Liver (tissue), 9 donors: ENCODE results near the gene CMC1. TPM values are rescaled to one million over a fixed set of nuclear protein-coding genes. Genes with fewer than 3 reads are reported as not detected.

Experiments
- DNase-seq: peaks from one replicate; pipeline ENCODE4 v3.0.0-alpha.2; 2017; ENCODE audit warnings: low spot score
- H3K27ac ChIP-seq, 2 donors: one replicate each; pipeline ENCODE4 v1.7.0; 2013; ENCODE audit warnings: inconsistent platforms in 2 of 2, low read length in 2 of 2, control low read depth in 1 of 2, low read depth in 1 of 2, mild to moderate bottlenecking in 1 of 2
- H3K27me3 ChIP-seq, 4 donors: one replicate each; pipeline versions ENCODE4 v1.6.1 to v1.7.0; 2013; ENCODE audit warnings: low read length in 3 of 4, inconsistent platforms in 1 of 4, mild to moderate bottlenecking in 1 of 4, moderate library complexity in 1 of 4; ENCODE audit not compliant: control insufficient read depth in 4 of 4, insufficient read depth in 4 of 4
- H3K36me3 ChIP-seq, 4 donors: one replicate each; pipeline versions ENCODE4 v1.6.1 to v1.7.0; 2013; ENCODE audit warnings: low read length in 3 of 4, mild to moderate bottlenecking in 3 of 4, low read depth in 1 of 4, moderate library complexity in 1 of 4; ENCODE audit not compliant: control insufficient read depth in 4 of 4, insufficient read depth in 3 of 4
- H3K4me1 ChIP-seq, 4 donors: one replicate each; pipeline versions ENCODE4 v1.6.1 to v1.7.0; 2013; ENCODE audit warnings: low read length in 3 of 4, mild to moderate bottlenecking in 3 of 4, moderate library complexity in 1 of 4; ENCODE audit not compliant: control insufficient read depth in 4 of 4, insufficient read depth in 4 of 4
- H3K4me3 ChIP-seq, 3 donors: one replicate each; pipeline versions ENCODE4 v1.6.1 to v1.7.0; 2013; ENCODE audit warnings: low read length in 3 of 3, control low read depth in 1 of 3, low read depth in 1 of 3, mild to moderate bottlenecking in 1 of 3
- H3K9ac ChIP-seq, 2 donors: one replicate each; pipeline ENCODE4 v1.7.0; 2013; ENCODE audit warnings: low read length in 2 of 2, mild to moderate bottlenecking in 2 of 2, moderate library complexity in 2 of 2, control low read depth in 1 of 2, low read depth in 1 of 2
- H3K9me3 ChIP-seq, 4 donors: one replicate each; pipeline versions ENCODE4 v1.6.1 to v1.7.0; 2013; ENCODE audit warnings: low read length in 3 of 4; ENCODE audit not compliant: control insufficient read depth in 4 of 4
- EGR1 ChIP-seq, 2 donors: IDR thresholded peaks; 2 replicates each; pipeline ENCODE4 v1.6.1; 2016 to 2018; ENCODE audit warnings: antibody characterized with exemption in 2 of 2, low read depth in 2 of 2
- FOXA2 ChIP-seq: IDR thresholded peaks from 2 replicates; pipeline ENCODE4 v1.6.1; 2016; ENCODE audit warnings: antibody characterized with exemption
- GABPA ChIP-seq, 2 donors: IDR thresholded peaks in 1 of 2; conservative IDR thresholded peaks in 1 of 2; 2 replicates each; pipeline ENCODE4 v1.6.1; 2016; ENCODE audit warnings: antibody characterized with exemption in 2 of 2, mild to moderate bottlenecking in 1 of 2, moderate library complexity in 1 of 2
- HNF4A ChIP-seq, 2 donors: conservative IDR thresholded peaks; 2 replicates each; pipeline ENCODE4 v1.6.1; 2016; ENCODE audit warnings: antibody characterized with exemption in 2 of 2, mild to moderate bottlenecking in 2 of 2
- RAD21 ChIP-seq, 2 donors: IDR thresholded peaks; 2 replicates each; pipeline ENCODE4 v1.6.1; 2016; ENCODE audit warnings: antibody characterized with exemption in 2 of 2, mild to moderate bottlenecking in 2 of 2
- RXRA ChIP-seq, 2 donors: IDR thresholded peaks; 2 replicates each; pipeline ENCODE4 v1.6.1; 2017 to 2018; ENCODE audit warnings: antibody characterized with exemption in 2 of 2, mild to moderate bottlenecking in 1 of 2
- SP1 ChIP-seq: IDR thresholded peaks from 2 replicates; pipeline ENCODE4 v1.6.1; 2018; ENCODE audit warnings: antibody characterized with exemption, mild to moderate bottlenecking
- TAF1 ChIP-seq: conservative IDR thresholded peaks from 2 replicates; pipeline ENCODE4 v1.6.1; 2016; ENCODE audit warnings: antibody characterized with exemption, mild to moderate bottlenecking
- WGBS: extraction: QIAGEN DNeasy Blood & Tissue Kit; methylation state at CpG from one replicate; pipeline ENCODE4 v1.1.7; 2013; 5-methylcytosine and 5-hydroxymethylcytosine counted together
- polyA plus RNA-seq, 2 donors: library from polyadenylated mRNA; stranded (reverse) in 1 of 2; unstranded in 1 of 2; fragments of 200-250 nt in 1 of 2; fragments of >200 nt in 1 of 2; fragmentation: Nextera tagmentation in 1 of 2; extraction: Ambion mirVana in 1 of 2; gene quantifications; one replicate each; pipeline versions ENCODE4 v1.2.1 to v1.2.3, GENCODE V29; 2013 to 2015
- total RNA-seq, 2 donors: library from RNA; depleted of rRNA; stranded (reverse); fragments of >200 nt; gene quantifications; one replicate each; pipeline ENCODE4 v1.2.3, GENCODE V29; 2014
- TF ChIP-seq, protein P1 (sequence below): fragments of 150-350 bp; IDR thresholded peaks from 2 replicates; pipeline ENCODE4 v1.5.1; 2017; ENCODE audit warnings: improper control_type of control experiment, low read depth, low read length; ENCODE audit not compliant: missing input control
- TF ChIP-seq, protein P2 (sequence below): IDR thresholded peaks from 2 replicates; pipeline ENCODE4 v1.6.1; 2016; ENCODE audit warnings: antibody characterized with exemption
- TF ChIP-seq, protein P3 (sequence below): IDR thresholded peaks from 2 replicates; pipeline ENCODE4 v1.6.1; 2016; ENCODE audit warnings: antibody characterized with exemption
- TF ChIP-seq, protein P4 (sequence below): IDR thresholded peaks from 2 replicates; pipeline ENCODE4 v1.6.1; 2016; ENCODE audit warnings: antibody characterized with exemption
- donor health status: healthy.
- donor health status: healthy.
- donor health status: healthy.
- donor health status: healthy.
- donor health status: healthy.

CMC1 gene
- total and polyA plus RNA-seq, 4 donors, result 4.2 to 58.4 (median 15.6) TPM

DNA sequence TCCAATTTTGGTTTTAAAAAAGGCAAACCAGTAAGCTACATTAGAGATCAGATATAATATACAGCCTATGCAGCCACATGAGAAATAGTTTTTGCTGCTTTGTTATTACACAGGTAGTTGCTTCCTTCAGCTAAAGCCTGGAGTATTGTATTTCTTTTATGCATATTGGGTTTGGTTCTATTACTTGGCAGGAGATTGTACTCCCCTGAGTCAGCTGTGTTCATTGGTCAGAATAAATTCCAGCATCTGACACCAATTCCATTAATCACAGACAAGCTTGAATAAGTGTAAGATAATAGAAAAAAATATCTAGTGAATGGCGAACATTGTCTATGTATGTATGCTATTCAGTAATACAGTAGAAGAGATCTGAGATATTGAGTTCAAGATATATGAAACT, 81.0 kb downstream of the CMC1 start:
- DNase-seq, result no peak
- no peaks in the 10 kb centered on the region for H3K27me3 ChIP-seq
- H3K9ac ChIP-seq, result no peak overlapping the region
- H3K4me1 ChIP-seq, result peaks cover 0 to 2% (median 0%) of the 10 kb centered on the region in 4 donors
- peaks cover 0 to 23% (median 12%) of the 10 kb centered on the region in 4 donors for H3K36me3 ChIP-seq
- no peaks in the 10 kb centered on the region for H3K9me3 ChIP-seq
- WGBS, result 91% methylated on average over 1 of the region's 1 CpG
- H3K27ac ChIP-seq, result no peak overlapping the region
- TF ChIP-seq, protein P1, sequence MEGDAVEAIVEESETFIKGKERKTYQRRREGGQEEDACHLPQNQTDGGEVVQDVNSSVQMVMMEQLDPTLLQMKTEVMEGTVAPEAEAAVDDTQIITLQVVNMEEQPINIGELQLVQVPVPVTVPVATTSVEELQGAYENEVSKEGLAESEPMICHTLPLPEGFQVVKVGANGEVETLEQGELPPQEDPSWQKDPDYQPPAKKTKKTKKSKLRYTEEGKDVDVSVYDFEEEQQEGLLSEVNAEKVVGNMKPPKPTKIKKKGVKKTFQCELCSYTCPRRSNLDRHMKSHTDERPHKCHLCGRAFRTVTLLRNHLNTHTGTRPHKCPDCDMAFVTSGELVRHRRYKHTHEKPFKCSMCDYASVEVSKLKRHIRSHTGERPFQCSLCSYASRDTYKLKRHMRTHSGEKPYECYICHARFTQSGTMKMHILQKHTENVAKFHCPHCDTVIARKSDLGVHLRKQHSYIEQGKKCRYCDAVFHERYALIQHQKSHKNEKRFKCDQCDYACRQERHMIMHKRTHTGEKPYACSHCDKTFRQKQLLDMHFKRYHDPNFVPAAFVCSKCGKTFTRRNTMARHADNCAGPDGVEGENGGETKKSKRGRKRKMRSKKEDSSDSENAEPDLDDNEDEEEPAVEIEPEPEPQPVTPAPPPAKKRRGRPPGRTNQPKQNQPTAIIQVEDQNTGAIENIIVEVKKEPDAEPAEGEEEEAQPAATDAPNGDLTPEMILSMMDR, result no peak
- TF ChIP-seq, protein P2, sequence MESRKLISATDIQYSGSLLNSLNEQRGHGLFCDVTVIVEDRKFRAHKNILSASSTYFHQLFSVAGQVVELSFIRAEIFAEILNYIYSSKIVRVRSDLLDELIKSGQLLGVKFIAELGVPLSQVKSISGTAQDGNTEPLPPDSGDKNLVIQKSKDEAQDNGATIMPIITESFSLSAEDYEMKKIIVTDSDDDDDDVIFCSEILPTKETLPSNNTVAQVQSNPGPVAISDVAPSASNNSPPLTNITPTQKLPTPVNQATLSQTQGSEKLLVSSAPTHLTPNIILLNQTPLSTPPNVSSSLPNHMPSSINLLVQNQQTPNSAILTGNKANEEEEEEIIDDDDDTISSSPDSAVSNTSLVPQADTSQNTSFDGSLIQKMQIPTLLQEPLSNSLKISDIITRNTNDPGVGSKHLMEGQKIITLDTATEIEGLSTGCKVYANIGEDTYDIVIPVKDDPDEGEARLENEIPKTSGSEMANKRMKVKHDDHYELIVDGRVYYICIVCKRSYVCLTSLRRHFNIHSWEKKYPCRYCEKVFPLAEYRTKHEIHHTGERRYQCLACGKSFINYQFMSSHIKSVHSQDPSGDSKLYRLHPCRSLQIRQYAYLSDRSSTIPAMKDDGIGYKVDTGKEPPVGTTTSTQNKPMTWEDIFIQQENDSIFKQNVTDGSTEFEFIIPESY, result no peak
- TF ChIP-seq, protein P3, sequence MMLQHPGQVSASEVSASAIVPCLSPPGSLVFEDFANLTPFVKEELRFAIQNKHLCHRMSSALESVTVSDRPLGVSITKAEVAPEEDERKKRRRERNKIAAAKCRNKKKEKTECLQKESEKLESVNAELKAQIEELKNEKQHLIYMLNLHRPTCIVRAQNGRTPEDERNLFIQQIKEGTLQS, result no peak
- no peak for TF ChIP-seq EGR1 (IDR thresholded peaks at IDR 0.05; ENCODE audit: low read depth in 2 of 2)
- H3K4me3 ChIP-seq, result no peak overlapping the region

DNA sequence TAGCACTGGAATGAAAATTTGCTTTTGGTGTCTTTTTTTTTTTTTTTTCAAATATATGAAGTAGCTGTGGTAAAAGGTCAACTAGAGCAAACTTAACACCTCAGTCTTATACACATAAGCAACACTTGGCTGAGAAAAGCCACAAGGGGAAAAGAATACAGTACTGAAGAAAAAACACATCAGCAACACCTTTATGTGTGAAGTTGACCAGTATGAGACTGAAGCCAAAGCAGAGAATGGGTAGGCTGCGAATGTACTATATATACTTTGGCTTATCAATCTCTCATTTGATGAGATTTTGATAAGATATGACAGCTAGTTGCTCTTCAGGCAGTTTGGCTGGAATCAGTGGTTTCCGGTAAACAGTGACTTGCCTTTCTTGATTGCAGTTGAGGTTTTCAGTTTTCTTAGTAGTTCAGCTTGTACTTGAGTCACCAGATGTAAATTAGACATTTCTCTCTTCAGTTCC, 85.1 kb downstream of the CMC1 start:
- H3K9me3 ChIP-seq, result no peaks in the 10 kb centered on the region
- DNase-seq, result no peak
- TF ChIP-seq HNF4A (conservative IDR thresholded peaks at IDR 0.05), result no peak
- no peak for TF ChIP-seq GABPA (IDR thresholded peaks at IDR 0.05 in 1 of 2, conservative IDR thresholded peaks at IDR 0.05 in 1 of 2)
- no peak for TF ChIP-seq RXRA (IDR thresholded peaks at IDR 0.05)
- TF ChIP-seq, protein P3, result no peak
- TF ChIP-seq, protein P1, result no peak
- TF ChIP-seq SP1, result no peak
- TF ChIP-seq, protein P4, sequence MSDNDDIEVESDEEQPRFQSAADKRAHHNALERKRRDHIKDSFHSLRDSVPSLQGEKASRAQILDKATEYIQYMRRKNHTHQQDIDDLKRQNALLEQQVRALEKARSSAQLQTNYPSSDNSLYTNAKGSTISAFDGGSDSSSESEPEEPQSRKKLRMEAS, result no peak
- TF ChIP-seq FOXA2, result no peak
- TF ChIP-seq RAD21 (IDR thresholded peaks at IDR 0.05), result no peak
- no peak for TF ChIP-seq TAF1
- no peaks in the 10 kb centered on the region for H3K27me3 ChIP-seq
- 81% methylated on average over 2 of the region's 2 CpGs for WGBS
- H3K27ac ChIP-seq, result no peak overlapping the region
- no peaks in the 10 kb centered on the region for H3K4me1 ChIP-seq
- H3K36me3 ChIP-seq, result peaks cover 0 to 19% (median 7%) of the 10 kb centered on the region in 4 donors
- no peak overlapping the region for H3K4me3 ChIP-seq
- no peak overlapping the region for H3K9ac ChIP-seq
